ENCODE measurements around the gene PON2. TPM values are rescaled to one million over a fixed set of nuclear protein-coding genes. Genes with fewer than 3 reads are reported as not detected.

Gene PON2
- total and polyA plus RNA-seq, 2 donors (not counting 1 experiment from before 2014, with no cell fraction given), result 72.8 to 140 TPM

- H3K27me3 ChIP-seq (ENCODE audit: control insufficient read depth, insufficient read depth, low read length), result no peaks in the 10 kb centered on the region
- no peak overlapping the region for H2AFZ ChIP-seq (ENCODE audit: low read length)
- H3K36me3 ChIP-seq (ENCODE audit: control insufficient read depth, insufficient read depth, low read length), result no peaks in the 10 kb centered on the region
- H3K4me1 ChIP-seq (ENCODE audit: control insufficient read depth, extremely low read depth, insufficient read depth, low read length), result peaks cover 4% of the 10 kb centered on the region
- no peak overlapping the region for H3K9ac ChIP-seq (ENCODE audit: insufficient read depth, low read length)
- H3K27ac ChIP-seq (ENCODE audit: insufficient read depth, low read length), result no peak overlapping the region
- H3K79me2 ChIP-seq (ENCODE audit: control insufficient read depth, insufficient read depth, low read length), result peaks cover 4% of the 10 kb centered on the region
- H3K9me3 ChIP-seq (ENCODE audit: control insufficient read depth, insufficient read depth, low read depth, low read length), result no peaks in the 10 kb centered on the region
- TF ChIP-seq CTCF (conservative IDR thresholded peaks at IDR 0.05 in 1 of 2, IDR thresholded peaks at IDR 0.05 in 1 of 2; ENCODE audit: low read depth in 1 of 2, low read length in 2 of 2) (no peak), EZH2 (IDR thresholded peaks at IDR 0.05; ENCODE audit: low read length, missing control alignments) (no peak)
- no peak overlapping the region for H3K4me2 ChIP-seq (ENCODE audit: extremely low read depth, insufficient read depth, low read length)
- H4K20me1 ChIP-seq (ENCODE audit: control insufficient read depth, extremely low read depth, insufficient read depth, low read length), result no peaks in the 10 kb centered on the region
- H3K4me3 ChIP-seq (replicated peaks in 1 of 4; ENCODE audit: control extremely low read depth in 1 of 4, insufficient read depth in 1 of 4, low read depth in 3 of 4, low read length in 4 of 4), result no peak overlapping the region
- DNase-seq (ENCODE audit: low read depth in 2 of 2), result no peak
Measured at GRCh38 chr7:95425694-95426093, 9.1 kb downstream of the PON2 start.

GRCh38 chr7:95424716-95425115 is 10.1 kb downstream of the PON2 start:
- Histone ChIP-seq H4K20me1 (ENCODE audit: control insufficient read depth, extremely low read depth, insufficient read depth, low read length) (no peaks in the 10 kb centered on the region), H3K79me2 (ENCODE audit: control insufficient read depth, insufficient read depth, low read length) (peaks cover 4% of the 10 kb centered on the region), H2AFZ (ENCODE audit: low read length) (no peak overlapping the region), H3K4me2 (ENCODE audit: extremely low read depth, insufficient read depth, low read length) (no peak overlapping the region), H3K4me3 (replicated peaks in 1 of 4; ENCODE audit: control extremely low read depth in 1 of 4, insufficient read depth in 1 of 4, low read depth in 3 of 4, low read length in 4 of 4) (no peak overlapping the region), H3K9me3 (ENCODE audit: control insufficient read depth, insufficient read depth, low read depth, low read length) (no peaks in the 10 kb centered on the region), H3K9ac (ENCODE audit: insufficient read depth, low read length) (no peak overlapping the region), H3K4me1 (ENCODE audit: control insufficient read depth, extremely low read depth, insufficient read depth, low read length) (peaks cover 4% of the 10 kb centered on the region), H3K36me3 (ENCODE audit: control insufficient read depth, insufficient read depth, low read length) (no peaks in the 10 kb centered on the region), H3K27me3 (ENCODE audit: control insufficient read depth, insufficient read depth, low read length) (no peaks in the 10 kb centered on the region), H3K27ac (ENCODE audit: insufficient read depth, low read length) (no peak overlapping the region)
- peak; percentile 31 to 49 for DNase-seq (ENCODE audit: low read depth in 2 of 2)
- TF ChIP-seq CTCF (conservative IDR thresholded peaks at IDR 0.05 in 1 of 2, IDR thresholded peaks at IDR 0.05 in 1 of 2; ENCODE audit: low read depth in 1 of 2, low read length in 2 of 2), result no peak
- no peak for TF ChIP-seq EZH2 (IDR thresholded peaks at IDR 0.05; ENCODE audit: low read length, missing control alignments)

- peak; percentile 15 to 30 for DNase-seq (ENCODE audit: low read depth in 2 of 2)
- no peak overlapping the region for H3K4me2 ChIP-seq (ENCODE audit: extremely low read depth, insufficient read depth, low read length)
Measured at GRCh38 chr7:95421847-95422444, 12.9 kb downstream of the PON2 start.

More at GRCh38 chr7:95421847-95422444, 12.9 kb downstream of the PON2 start:
- Histone ChIP-seq H2AFZ (ENCODE audit: low read length) (no peak overlapping the region), H3K4me1 (ENCODE audit: control insufficient read depth, extremely low read depth, insufficient read depth, low read length) (peaks cover 4% of the 10 kb centered on the region), H4K20me1 (ENCODE audit: control insufficient read depth, extremely low read depth, insufficient read depth, low read length) (no peaks in the 10 kb centered on the region), H3K36me3 (ENCODE audit: control insufficient read depth, insufficient read depth, low read length) (no peaks in the 10 kb centered on the region), H3K9ac (ENCODE audit: insufficient read depth, low read length) (no peak overlapping the region), H3K27ac (ENCODE audit: insufficient read depth, low read length) (no peak overlapping the region), H3K4me3 (replicated peaks in 1 of 4; ENCODE audit: control extremely low read depth in 1 of 4, insufficient read depth in 1 of 4, low read depth in 3 of 4, low read length in 4 of 4) (no peak overlapping the region), H3K79me2 (ENCODE audit: control insufficient read depth, insufficient read depth, low read length) (peaks cover 2% of the 10 kb centered on the region), H3K9me3 (ENCODE audit: control insufficient read depth, insufficient read depth, low read depth, low read length) (no peaks in the 10 kb centered on the region), H3K27me3 (ENCODE audit: control insufficient read depth, insufficient read depth, low read length) (no peaks in the 10 kb centered on the region)
- TF ChIP-seq EZH2 (IDR thresholded peaks at IDR 0.05; ENCODE audit: low read length, missing control alignments), result no peak
- no peak for TF ChIP-seq CTCF (conservative IDR thresholded peaks at IDR 0.05 in 1 of 2, IDR thresholded peaks at IDR 0.05 in 1 of 2; ENCODE audit: low read depth in 1 of 2, low read length in 2 of 2)
